RCC 7860 (cell line): ENCODE measurements around the gene OSBPL9.
A peak's percentile ranks its signal among the peaks of the same experiment; 100 is the strongest.

Experiments used
- DNase-seq: peaks from one replicate; pipeline ENCODE4 v3.0.0-alpha.2; 2015; ENCODE audit warnings: low spot score
- FAIRE-seq: peaks from 2 replicates; lab custom pipeline; 2012; peaks lifted over from hg19 to GRCh38; lab: Jason Lieb, UNC

OSBPL9 gene

DNA sequence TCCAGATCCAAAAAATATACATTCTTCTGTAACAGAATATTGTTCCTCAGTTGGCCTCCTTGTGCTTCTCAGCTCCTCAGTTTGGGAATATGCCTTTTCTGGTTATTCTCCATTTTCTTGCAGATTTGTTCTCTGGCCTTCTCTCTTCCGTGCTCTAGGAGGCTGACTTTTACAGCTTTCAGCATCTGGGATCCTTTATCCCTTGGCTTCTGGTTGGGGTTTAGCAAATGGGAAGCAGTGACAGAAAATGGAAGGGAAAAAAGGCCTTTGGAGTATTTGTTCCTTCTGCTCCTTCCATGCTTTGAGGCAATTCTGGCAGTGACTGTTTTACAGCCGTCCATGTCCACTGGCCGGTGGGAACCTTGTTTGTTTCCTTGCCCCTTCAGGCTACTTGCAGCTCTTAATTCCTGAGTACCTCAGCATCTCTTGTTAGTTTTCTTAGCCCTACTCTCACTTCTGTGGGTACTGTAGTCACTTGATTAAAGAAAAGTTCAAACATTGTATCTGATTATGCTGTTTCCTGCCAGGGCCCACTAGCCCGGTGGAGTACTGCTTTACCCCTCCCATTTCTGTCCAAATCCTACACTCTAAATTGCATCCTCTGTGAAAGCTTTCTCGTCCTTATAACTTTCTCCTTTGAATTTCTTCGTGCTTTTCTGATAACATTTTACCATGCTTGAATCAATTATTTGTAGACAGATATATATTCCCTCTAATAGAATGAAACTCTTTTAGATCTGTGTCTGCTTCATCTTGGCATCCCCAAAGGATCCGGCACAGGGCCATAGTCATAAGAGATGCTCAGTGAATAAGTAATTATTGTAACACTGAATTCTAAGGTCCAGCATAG, 118.2 kb downstream of the OSBPL9 start:
- DNase-seq: no peak
- FAIRE-seq: no peak

DNA sequence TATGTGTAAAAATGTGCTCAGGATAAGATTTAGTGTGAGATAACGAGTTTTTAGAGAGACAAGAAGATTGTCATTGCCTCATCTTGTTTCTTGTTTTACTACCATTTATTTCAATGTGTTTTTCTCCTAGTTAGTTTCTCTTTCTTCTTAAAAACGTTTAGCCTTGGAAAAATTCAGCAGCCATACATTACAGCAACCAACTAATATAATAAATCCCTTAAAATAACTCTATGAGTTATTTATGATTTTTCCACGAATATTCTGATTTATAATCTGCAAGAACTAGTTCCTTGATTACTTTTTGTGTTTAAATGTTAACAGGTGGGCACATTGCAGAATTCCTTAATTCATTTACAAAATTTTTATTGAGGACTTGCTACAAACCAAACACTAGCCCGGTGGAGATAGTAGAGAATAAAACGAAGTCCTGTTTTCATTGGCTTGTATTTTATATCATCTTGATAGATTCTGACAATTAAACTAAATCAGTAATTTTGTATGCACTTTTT, 118.9 kb downstream of the OSBPL9 start:
- FAIRE-seq (no peak), DNase-seq (no peak)

- peak; percentile 76 for FAIRE-seq
- peak; percentile 57 for DNase-seq
These were observed 119.8 kb downstream of the OSBPL9 start for GRCh38 chr1:51736702-51737101.

DNA sequence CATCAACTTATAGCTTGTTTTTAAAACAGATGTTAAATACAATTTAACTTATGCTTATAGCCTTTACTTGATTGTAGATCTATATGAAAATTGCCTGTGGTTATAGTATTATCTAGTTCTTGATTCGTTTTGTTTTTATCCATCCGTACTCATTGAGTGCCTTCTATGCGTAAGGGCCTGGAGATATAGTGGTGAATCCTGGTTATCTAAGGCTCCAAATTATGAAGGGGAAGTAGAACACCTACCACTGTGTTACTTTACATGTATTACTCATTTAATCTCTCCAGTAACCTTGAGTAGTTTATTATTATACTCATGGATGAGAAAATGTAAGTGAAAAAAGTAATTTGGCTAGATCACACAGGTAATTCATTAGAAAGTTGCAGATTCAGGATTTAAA, 121.8 kb downstream of the OSBPL9 start:
- DNase-seq (no peak), FAIRE-seq (no peak)

- DNase-seq: no peak
- no peak for FAIRE-seq
These were observed 123.8 kb downstream of the OSBPL9 start for GRCh38 chr1:51740652-51741051.

DNA sequence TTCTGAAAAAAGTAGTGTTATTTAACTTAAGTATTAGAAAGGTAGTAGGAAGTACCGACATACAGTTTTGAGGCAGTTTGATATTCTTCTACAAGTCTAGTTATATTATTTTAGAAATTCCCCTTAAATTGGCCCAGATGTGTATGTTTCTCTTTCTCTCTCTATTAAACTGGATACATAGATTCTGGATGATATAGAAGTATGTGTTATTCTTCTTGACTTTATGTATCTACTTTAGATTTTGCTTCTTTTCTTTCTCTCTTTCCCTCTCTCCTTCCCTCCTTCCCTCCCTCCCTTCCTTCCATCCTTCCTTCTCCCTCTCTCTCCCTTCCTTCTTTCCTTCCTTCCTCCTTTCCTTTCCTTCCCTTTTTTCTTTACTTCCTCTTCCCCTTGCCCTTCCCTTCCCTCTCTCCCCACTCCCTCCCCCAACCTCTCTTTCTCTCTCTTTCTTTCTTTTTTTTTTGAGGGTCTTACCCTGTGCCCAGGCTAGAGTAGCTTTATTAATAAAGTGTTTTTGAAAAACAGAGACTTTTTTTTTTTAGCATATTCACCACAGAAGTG, 124.3 kb downstream of the OSBPL9 start:
- DNase-seq (no peak), FAIRE-seq (no peak)

- DNase-seq (no peak), FAIRE-seq (no peak)
These were observed 127.8 kb downstream of the OSBPL9 start for GRCh38 chr1:51744506-51745303.

DNA sequence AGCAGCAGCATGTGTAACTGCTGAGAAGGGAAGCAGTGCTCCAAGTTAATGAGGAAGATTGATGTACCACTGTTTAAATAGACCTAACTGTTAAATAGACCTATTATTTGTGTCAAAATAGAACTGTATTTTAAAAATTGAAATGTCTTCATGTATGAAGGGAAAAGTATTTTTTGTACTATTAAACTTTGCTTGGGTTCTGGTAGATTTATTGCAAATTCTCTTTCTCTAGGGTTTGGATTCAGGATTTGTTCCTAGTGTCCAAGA, 128.3 kb downstream of the OSBPL9 start:
- DNase-seq (no peak), FAIRE-seq (no peak)

DNA sequence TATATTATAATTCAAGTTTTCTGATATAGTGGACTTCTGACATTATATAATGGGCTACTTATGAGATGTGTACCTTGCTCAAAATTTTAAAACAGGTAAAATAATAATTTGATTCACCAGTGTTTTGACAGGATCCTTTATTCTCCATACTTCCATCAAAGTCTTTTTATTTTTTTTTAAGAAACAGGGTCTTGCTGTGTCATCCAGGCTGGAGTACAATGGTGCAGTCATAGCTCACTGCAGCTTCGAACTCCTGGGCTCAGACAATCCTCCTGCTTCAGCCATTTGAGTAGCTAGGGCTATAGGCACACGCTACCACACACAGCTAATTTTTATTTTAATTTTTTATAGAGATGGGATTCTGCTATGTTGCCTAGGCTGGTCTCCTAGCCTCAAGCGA, 132.3 kb downstream of the OSBPL9 start:
- no peak for DNase-seq
- no peak for FAIRE-seq

GRCh38 chr1:51750218-51750617, 133.3 kb downstream of the OSBPL9 start:
- FAIRE-seq: peak; percentile 62
- no peak for DNase-seq

GRCh38 chr1:51750729-51751128, 133.8 kb downstream of the OSBPL9 start:
- DNase-seq: no peak
- FAIRE-seq: no peak

DNA sequence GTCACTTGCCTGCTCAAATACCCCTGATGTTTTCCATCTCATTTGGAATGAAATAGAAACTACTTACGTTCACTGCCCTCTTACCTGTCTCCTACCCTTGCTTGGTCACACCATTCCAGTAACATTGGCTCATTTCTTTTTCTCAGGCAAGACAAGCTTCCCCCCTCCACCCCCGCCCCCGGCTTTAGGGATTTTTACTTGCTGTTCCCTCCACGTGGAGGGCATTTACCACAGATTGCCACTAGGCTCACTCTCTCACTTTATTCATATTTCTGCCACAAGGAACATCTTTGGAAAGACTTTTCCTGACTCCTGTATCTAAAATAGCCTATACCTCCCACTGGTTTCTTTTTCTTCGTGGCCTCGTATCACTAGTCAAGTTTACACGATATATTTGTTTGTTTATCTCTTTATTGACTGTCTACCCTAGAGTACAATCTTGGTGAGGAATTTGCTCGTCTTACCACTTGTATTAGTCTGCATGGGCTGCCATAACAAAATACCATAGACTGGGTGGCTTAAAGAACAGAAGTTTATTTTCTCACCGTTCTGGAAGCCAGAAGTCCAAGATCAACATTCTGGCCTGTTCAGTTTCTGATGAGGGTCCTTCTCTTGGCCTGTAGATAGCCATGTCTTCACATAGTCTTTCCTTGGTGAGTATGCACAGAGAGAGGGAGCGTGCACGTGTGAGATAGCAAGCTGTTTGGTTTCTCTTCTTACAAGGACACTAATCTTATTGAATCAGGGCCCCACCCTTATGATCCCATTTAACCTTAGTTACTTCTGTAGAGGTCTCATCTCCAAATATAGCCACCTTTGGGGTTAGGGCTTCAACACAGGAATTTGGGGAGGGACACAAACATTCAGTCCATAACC, 135.4 kb downstream of the OSBPL9 start:
- FAIRE-seq (no peak), DNase-seq (no peak)

- FAIRE-seq (no peak), DNase-seq (no peak)
These were observed 137.1 kb downstream of the OSBPL9 start for GRCh38 chr1:51753969-51754368.

- FAIRE-seq (no peak), DNase-seq (no peak)
These were observed 137.8 kb downstream of the OSBPL9 start for GRCh38 chr1:51754666-51755065.

- no peak for FAIRE-seq
- DNase-seq: no peak
These were observed 138.5 kb downstream of the OSBPL9 start for GRCh38 chr1:51755437-51755836.

- FAIRE-seq (no peak), DNase-seq (no peak)
These were observed 139.4 kb downstream of the OSBPL9 start for GRCh38 chr1:51756290-51756689.

- FAIRE-seq (no peak), DNase-seq (no peak)
These were observed 141.4 kb downstream of the OSBPL9 start for GRCh38 chr1:51758310-51758709.

DNA sequence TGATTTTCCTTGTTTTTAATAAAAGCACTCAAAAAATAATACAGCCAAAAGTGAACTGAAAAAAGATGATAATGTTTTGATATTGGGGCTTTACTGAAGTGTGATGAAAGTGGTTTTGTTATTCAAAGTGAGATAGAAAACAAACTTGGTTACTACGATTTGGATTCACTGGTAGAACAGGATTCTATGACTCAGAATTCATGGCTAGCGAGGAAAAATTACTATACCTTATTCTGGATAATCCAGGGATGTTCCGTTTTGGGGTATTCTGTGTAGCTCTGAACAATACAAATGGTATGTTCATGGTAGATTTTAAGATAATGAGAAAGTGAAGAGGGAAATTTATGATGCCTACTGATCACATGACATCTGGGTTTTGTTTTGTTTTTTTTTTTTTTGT, 144.0 kb downstream of the OSBPL9 start:
- FAIRE-seq (no peak), DNase-seq (no peak)

- DNase-seq: no peak
- FAIRE-seq: no peak
These were observed 144.5 kb downstream of the OSBPL9 start for GRCh38 chr1:51761351-51761750.

- peak; percentile 55 for DNase-seq
- peak; percentile 84 for FAIRE-seq
These were observed 152.2 kb downstream of the OSBPL9 start for GRCh38 chr1:51768971-51769588.
